SU-DHL-6 (cell line): ENCODE measurements around the gene CCR7.
"Not testable (repeated sequence)": the region's sequence is repeated elsewhere in the genome, so short reads cannot be mapped to it uniquely, and the experiment has no call there.

Source experiments
- H2AFZ ChIP-seq: fragments of 200-600 bp; sonication (generic); 2 replicates; pipeline ENCODE4 v1.6.1; 2014; ENCODE audit warnings: low read depth, mild to moderate bottlenecking, moderate library complexity, mixed read lengths, antibody characterized with exemption, low read length; ENCODE audit not compliant: severe bottlenecking
- H3F3A ChIP-seq: fragments of 200-600 bp; shearing (Covaris generic); 2 replicates; pipeline ENCODE4 v1.6.0; 2016; ENCODE audit warnings: antibody characterized with exemption, mild to moderate bottlenecking; ENCODE audit not compliant: insufficient read depth
- H3K27ac ChIP-seq: fragments of 200-600 bp; sonication (generic); 2 replicates; pipeline ENCODE4 v1.5.1; 2016; ENCODE audit warnings: low read depth, mild to moderate bottlenecking, low read length, moderate library complexity, mixed read lengths
- H3K27me3 ChIP-seq: fragments of 200-600 bp; sonication (generic), shearing (Covaris generic); 2 replicates; pipeline ENCODE4 v1.6.0; 2014; ENCODE audit warnings: mild to moderate bottlenecking, low read length
- H3K36me3 ChIP-seq: fragments of 200-600 bp; sonication (generic); 2 replicates; pipeline ENCODE4 v1.6.1; 2014; ENCODE audit warnings: mild to moderate bottlenecking, low read length, mixed read lengths
- H3K4me2 ChIP-seq: fragments of 300-600, 200-600 bp; shearing (Covaris generic), sonication (generic); 2 replicates; pipeline ENCODE4 v1.6.0; 2014; ENCODE audit warnings: low read length, low read depth, mild to moderate bottlenecking; ENCODE audit not compliant: poor library complexity, severe bottlenecking
- H3K4me3 ChIP-seq: fragments of 200-600 bp; sonication (generic); 2 replicates; pipeline ENCODE4 v1.5.1; 2014; ENCODE audit warnings: antibody characterized with exemption, low read length, mild to moderate bottlenecking, mixed read lengths; ENCODE audit not compliant: insufficient read depth, poor library complexity, severe bottlenecking
- H3K79me2 ChIP-seq: fragments of 200-600 bp; sonication (generic); 2 replicates; pipeline ENCODE4 v1.6.1; 2014; ENCODE audit warnings: mild to moderate bottlenecking, low read length, moderate library complexity; ENCODE audit not compliant: insufficient read depth
- H3K9ac ChIP-seq: fragments of 200-600 bp; sonication (generic); 2 replicates; pipeline ENCODE4 v1.7.0; 2014; ENCODE audit warnings: mild to moderate bottlenecking, low read length
- H3K9me2 ChIP-seq: fragments of 200-600 bp; sonication (generic); replicated peaks from 2 replicates; pipeline ENCODE4 v1.6.1; 2014; ENCODE audit warnings: low read length; ENCODE audit not compliant: insufficient read depth
- H3K9me3 ChIP-seq: fragments of 200-600 bp; sonication (generic); 2 replicates; pipeline ENCODE4 v1.6.1; 2014; ENCODE audit warnings: low read length, mixed read lengths; ENCODE audit not compliant: insufficient read depth
- H4K20me1 ChIP-seq: fragments of 200-600 bp; sonication (generic); 2 replicates; pipeline ENCODE4 v1.6.1; 2014; ENCODE audit warnings: low read depth, mild to moderate bottlenecking, antibody characterized with exemption, low read length, moderate library complexity, mixed read lengths
- EZH2phosphoT487 ChIP-seq: fragments of 200-600 bp; sonication (generic), shearing (Covaris generic); conservative IDR thresholded peaks from 2 replicates; pipeline ENCODE4 v1.6.1; 2018; ENCODE audit warnings: mild to moderate bottlenecking, antibody characterized with exemption, low read length, moderate library complexity, mixed read lengths
- TF ChIP-seq, protein P1 (sequence below): fragments of 200-600 bp; sonication (generic); IDR thresholded peaks from one replicate; pipeline ENCODE4 v1.5.1; 2017; ENCODE audit warnings: antibody characterized with exemption, mild to moderate bottlenecking, low read length, moderate library complexity; ENCODE audit not compliant: insufficient read depth, poor library complexity, severe bottlenecking

Gene CCR7

DNA sequence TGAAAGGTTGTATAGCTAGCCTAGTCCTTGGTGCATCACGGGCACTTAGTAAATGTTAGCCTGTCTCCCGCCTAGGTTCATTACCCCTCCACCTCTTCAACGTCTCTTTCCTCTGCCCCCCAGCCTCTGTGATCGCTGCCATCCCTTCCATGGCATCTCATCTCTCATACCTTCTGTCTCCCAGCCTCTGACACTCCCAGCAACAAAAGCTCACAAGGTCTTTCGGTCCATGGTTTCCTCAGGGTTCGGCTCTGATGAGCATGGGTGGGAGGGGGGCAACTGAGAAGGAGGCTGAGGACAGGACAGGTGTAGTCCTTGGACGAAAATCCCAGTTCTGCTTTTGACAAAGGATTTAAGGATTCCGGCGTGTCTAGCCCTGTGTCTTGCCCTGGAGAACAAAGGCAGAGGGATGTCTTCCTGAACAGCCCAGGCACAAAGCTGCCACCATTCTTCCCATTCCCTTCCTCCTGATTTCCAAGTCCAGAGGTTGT lies 16.7 kb downstream of the CCR7 start:
- H2AFZ ChIP-seq, result no peak overlapping the region

DNA sequence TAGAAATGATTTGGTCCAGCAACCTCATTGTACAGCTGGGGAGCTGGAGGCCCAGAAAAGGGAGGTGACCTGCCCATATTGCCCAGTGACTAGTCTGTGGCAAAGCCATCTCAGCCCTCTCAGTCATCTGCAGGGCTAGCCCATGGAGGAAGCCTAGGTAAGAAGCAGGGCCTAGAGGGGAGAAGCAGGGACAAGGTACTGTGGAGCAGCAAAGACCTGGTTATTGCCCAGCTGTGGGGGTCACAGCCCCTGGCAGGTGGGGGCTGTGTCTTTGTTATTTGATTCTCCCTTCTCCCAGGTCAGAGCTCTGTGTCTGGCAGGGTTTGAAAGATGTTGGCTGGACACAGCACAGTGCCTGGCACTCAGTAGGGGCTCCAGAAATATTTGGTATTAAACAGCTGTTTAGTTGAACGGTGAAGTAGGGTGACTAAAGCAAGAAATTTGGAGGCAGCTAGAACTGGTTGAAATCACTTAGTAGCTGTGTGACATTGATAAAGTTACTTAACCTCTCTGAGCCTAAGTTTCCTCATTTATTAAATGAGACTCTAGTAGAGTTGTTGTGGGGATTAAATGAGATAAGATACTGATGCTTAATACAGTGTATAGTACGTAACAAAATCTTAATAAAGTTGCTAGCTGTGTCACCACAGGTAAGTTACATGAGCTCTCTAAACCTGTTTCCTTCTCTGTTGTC lies 17.3 kb downstream of the CCR7 start:
- Histone ChIP-seq H3K4me3 (no peak overlapping the region), H3K4me2 (no peak overlapping the region), H3K9me3 (no peaks in the 10 kb centered on the region), H3K27me3 (no peaks in the 10 kb centered on the region), H2AFZ (no peak overlapping the region), H3K9me2 (no peaks in the 10 kb centered on the region), H3K36me3 (no peaks in the 10 kb centered on the region), H3K79me2 (no peaks in the 10 kb centered on the region), H3K9ac (no peak overlapping the region), H3K27ac (peak overlapping the region; percentile 33; the same call in 1 of the 2 replicates), H4K20me1 (no peaks in the 10 kb centered on the region), H3F3A (no peaks in the 10 kb centered on the region)
- TF ChIP-seq EZH2phosphoT487, result no peak
- TF ChIP-seq, protein P1, sequence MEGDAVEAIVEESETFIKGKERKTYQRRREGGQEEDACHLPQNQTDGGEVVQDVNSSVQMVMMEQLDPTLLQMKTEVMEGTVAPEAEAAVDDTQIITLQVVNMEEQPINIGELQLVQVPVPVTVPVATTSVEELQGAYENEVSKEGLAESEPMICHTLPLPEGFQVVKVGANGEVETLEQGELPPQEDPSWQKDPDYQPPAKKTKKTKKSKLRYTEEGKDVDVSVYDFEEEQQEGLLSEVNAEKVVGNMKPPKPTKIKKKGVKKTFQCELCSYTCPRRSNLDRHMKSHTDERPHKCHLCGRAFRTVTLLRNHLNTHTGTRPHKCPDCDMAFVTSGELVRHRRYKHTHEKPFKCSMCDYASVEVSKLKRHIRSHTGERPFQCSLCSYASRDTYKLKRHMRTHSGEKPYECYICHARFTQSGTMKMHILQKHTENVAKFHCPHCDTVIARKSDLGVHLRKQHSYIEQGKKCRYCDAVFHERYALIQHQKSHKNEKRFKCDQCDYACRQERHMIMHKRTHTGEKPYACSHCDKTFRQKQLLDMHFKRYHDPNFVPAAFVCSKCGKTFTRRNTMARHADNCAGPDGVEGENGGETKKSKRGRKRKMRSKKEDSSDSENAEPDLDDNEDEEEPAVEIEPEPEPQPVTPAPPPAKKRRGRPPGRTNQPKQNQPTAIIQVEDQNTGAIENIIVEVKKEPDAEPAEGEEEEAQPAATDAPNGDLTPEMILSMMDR, result no peak

More for the DNA sequence above, 16.7 kb downstream of the CCR7 start:
- Histone ChIP-seq H3K9ac (no peak overlapping the region), H3K9me3 (no peaks in the 10 kb centered on the region), H3K36me3 (no peaks in the 10 kb centered on the region), H3F3A (no peaks in the 10 kb centered on the region), H3K27ac (no peak overlapping the region), H3K4me3 (no peak overlapping the region), H3K9me2 (no peaks in the 10 kb centered on the region), H3K27me3 (no peaks in the 10 kb centered on the region), H3K4me2 (no peak overlapping the region), H4K20me1 (no peaks in the 10 kb centered on the region), H3K79me2 (no peaks in the 10 kb centered on the region)
- TF ChIP-seq EZH2phosphoT487, result no peak
- TF ChIP-seq, protein P1, result no peak

DNA sequence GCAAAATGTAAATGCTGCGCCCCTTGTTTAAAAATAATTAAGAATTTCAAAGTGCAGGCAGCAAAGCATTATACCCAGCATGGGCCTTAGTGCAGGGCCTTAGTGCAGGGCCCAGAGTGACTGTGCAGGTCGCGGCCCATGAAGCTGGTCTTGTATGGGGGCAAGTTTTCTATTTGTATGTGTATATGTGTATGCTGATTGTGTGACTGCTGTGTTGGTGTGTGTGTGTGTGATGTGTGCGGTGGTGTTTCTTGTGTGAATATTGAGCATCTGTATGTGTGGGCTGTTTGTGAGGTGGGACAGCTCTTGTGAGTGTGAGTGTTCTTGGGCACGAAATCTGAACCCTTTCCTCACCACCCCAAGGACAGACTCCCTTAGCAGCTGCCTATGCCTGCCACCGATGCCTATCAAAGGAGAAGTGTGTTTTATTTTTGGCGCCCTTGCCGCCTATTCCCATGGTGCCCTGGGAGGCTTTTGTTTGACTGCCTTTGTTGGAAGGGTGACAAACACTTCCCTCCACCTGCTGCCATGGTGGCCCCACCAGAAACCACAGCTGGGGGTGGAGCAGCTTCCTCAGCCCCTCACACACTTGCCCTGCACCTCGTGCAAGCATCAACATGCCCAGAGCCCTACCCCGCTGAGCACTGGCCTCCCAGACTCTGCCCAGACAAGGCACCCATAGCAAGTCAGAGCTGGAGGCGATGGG lies 18.0 kb downstream of the CCR7 start:
- no peaks in the 10 kb centered on the region for H3K36me3 ChIP-seq
- no peaks in the 10 kb centered on the region for H3K27me3 ChIP-seq
- H3K27ac ChIP-seq, result peak overlapping the region; percentile 33; the same call in 1 of the 2 replicates
- H3F3A ChIP-seq, result no peaks in the 10 kb centered on the region
- H3K4me3 ChIP-seq, result no peak overlapping the region
- no peak overlapping the region for H3K4me2 ChIP-seq
- no peaks in the 10 kb centered on the region for H3K79me2 ChIP-seq
- H3K9me3 ChIP-seq, result no peaks in the 10 kb centered on the region
- no peak overlapping the region for H2AFZ ChIP-seq
- no peaks in the 10 kb centered on the region for H3K9me2 ChIP-seq
- H4K20me1 ChIP-seq, result no peaks in the 10 kb centered on the region
- no peak overlapping the region for H3K9ac ChIP-seq
- TF ChIP-seq, protein P1, result no peak

DNA sequence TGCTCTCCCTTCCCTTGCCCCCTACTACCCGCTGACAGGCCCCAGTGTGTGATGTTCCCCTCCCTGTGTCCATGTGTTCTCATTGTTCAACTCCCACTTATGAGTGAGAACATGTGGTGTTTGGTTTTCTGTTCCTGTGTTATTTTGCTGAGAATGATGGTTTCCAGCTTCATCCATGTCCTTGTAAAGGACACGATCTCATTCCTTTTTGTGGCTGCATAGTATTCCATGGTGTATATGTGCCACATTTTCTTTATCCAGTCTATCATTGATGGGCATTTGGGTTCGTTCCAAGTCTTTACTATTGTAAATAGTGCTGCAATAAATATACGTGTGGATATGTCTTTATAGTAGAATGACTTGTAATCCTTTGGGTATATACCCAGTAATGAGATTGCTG lies 18.8 kb downstream of the CCR7 start:
- not testable (repeated sequence) for H3K27me3 ChIP-seq, H3K4me3 ChIP-seq, H3F3A ChIP-seq, H3K27ac ChIP-seq, H3K36me3 ChIP-seq, H3K9me2 ChIP-seq, H3K9me3 ChIP-seq, H3K4me2 ChIP-seq, H3K79me2 ChIP-seq, H3K9ac ChIP-seq, H4K20me1 ChIP-seq, H2AFZ ChIP-seq
